HK-2 (cell line): Measurements from ENCODE around the gene TRNP1.
A peak's percentile ranks its signal among the peaks of the same experiment; 100 is the strongest.

ENCODE experiments used
- DNase-seq: peaks from one replicate; pipeline ENCODE4 v3.0.0-alpha.2; 2018; ENCODE audit not compliant: unreplicated experiment

Gene TRNP1

DNA sequence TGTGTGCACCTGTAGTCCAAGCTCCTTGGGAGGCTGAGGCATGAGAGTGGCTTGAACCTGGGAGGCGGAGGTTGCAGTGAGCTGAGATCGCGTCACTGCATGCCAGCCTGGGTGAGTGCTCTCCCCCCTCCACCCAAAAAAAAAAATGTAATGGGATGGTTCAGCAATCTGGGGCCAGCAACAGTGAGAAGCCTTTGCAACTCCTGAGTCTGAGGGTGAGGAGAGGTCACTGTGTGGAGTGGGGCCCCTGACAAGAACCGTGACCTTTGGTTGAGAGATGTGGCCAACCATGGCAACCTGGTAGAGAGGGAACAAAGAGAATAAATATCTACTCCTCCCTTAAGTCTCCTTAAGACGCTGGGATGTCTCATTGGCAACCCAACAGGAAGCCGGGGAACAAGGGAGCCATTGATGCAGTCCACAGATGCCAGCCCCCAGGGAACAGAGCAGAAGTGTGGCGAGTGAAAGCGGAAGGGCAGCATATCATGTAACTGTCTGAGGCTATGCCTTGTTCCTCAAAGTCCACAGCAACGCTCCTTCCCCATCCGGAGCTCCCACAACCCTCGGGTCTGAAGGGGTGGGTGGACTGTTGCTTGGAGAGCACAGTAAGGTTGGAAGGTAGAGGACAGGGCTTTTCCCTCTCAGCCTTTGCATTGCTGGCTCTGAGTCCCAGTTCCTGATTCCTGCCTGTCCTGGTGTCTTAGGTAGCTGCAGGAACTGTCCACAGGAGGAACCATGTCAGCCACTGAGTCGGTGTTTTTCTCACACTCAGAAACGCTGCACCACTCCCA is 8.3 kb downstream of the TRNP1 start:
- DNase-seq, result no peak

DNA sequence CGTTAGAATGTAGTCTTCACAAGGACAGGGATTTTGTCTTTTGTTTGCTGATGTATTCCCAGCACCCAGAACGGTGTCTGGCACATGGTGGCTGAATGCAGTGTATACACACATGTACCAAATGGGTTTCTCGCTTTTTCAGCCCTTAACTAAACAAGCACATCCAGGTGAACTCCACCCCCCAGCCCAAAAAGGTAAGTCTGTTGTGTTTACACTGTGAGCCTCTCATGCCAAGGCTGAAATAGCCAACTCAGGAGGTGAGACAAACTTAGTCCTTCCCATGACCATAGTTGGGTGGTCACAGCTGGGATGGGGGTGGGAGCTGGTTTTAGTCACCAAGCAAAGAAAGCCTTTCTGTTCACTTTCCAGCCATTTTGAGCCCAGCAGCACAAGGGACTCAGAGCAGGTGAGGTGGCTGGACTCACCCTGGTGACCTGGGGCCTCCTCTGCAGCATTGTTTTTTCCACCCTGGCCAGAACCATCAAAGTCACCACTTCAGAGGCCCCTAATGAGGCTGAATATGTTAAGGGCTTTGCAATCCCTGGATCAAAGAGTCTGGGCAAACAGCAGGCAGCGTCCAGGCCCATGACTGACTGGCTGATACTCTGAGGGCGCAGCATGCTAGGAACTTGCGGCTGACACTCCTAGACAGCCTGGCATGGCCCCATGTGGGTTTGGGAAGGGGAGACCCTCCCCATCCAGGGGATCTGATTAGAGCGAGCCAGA is 10.4 kb downstream of the TRNP1 start:
- no peak for DNase-seq

DNA sequence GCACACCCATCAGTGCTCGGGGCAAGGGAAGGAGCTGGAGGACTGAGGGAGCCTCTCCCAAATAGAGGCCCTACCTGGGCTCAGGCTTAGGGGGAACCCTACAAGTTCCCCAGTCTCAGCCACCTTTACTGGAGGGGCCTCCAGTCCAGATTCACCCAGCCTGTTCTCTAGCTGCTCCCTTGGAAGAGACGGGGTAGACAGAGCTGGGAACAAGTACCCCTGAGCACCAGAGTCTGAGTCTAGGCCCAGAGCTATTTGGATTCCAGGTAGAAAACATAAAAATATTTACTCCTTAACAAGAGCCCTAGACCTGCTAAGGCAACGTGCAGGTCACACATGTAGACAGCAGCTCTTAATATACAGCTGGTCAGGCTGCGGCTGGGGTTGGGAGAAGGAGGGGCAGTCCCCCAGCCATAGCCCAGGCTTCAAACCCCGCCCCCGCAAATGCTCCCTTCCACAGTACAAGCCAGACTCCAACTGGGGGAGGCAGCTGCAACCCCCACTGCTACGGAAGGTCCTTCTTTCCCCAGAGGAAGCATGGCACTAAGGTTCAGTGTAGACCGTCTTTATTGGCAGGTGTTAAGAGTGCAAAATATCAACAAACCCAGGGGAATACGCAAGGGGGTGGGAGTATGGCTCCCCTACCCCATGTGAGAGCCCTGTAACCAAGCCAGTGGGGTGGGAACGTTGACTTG is 11.1 kb downstream of the TRNP1 start:
- DNase-seq, result no peak

DNA sequence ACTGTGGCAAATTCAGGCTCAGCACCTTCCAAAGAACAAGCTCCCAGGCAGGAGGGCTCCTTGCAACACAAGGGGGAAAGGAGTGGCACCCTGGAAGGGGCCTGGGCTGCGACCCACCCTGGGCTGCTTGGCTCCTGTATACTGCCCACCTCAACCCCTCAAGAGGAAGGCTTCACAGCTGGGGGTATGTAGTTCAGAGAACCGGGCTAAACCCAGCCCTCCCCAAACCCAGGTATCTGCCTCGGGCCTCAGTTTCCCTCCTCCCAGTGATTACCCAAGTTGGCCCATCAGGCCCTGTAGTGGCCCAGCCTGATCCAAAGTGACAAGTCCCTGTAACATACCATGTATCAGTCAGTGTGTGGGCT is 11.7 kb downstream of the TRNP1 start:
- no peak for DNase-seq

DNA sequence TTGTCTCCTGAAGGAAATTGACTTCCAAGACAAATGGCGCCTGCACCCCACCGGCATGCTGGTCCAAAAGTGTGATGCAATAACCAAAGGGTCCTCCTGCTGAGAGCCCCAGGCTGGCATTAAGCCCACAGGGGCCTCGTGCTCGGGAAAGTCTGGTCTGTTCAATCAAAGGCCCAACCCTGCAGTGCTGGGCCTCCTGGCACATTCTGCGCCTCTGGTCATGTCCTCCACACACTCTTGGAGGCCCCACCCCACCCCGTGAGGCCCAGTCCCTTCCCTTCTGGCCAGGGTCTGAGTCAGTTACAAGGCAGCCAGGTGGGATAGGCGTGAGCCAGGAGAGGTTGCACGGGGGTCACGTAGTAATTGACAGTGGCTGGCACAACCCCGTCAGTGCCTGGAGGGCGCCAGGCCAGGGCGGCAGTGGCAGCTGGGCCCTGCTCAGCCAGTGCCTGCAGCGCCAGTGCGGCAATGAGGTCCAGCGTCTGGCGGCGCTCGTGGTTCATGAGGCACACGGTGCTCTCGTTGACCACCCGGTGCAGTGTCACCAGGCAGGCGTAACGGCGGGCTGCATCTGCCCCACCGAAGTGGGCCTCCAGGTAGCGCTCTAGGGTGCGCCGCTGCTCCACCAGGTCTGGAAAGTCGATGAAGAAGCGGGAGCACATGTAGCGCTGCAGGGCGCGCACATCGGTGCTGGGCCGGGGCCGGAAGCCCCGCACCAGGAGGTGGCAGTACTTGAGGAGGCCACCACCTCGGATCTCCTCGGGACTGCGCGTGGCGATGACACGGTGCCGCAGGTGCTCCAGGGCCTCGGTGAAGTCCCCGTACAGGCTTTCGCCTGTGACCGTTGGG is 12.4 kb downstream of the TRNP1 start:
- DNase-seq, result no peak

DNA sequence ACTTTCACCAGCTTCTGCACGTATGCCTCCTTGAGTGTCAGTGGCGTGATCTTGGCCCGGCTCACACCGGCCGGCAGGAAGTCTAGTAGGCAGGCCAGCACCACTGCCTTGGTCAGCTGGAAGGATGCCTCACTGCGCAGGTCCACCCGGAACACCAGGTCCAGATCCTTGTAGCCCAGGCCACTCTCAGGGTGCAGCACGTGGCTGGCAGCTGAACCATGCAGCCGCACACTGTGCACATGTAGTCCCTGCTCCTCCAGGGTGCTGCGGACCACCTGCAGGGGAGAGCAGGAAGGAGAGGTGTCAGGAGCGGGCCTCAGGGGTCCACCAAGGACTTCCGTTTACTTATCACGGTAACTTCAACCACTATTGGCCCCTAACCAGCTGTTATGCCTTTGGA is 13.2 kb downstream of the TRNP1 start:
- no peak for DNase-seq

DNA sequence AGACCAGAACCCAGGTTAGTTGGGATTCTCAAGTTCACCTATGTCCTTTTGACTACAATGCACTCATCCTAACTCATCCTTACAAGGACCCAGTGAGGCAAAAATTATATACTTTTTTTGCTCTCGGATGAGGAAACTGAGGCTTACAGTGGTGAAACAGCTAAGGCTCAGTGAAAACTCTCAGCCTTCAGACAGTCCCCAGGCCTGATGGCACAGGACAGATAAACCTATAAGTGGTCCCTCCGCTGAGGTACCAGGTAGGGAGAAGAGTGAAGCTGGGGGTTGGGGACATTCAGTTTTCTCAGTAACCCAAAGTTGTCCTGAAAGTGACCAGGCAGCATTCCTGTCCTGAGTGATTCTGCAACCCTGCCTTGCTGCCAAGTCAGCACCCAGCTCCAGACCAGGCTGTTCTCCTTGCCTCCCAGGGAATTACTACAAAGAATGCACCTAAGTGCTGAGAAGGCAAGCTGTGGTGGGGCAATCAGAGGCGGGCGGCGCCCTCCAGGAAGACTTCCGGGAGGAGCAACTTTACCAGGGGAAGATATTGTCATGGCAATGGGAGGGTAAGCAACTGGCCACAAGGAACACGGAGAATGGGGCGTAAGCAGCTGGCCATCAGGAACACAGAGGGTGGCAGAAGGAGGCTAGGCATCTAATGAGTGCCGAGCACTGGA is 14.6 kb downstream of the TRNP1 start:
- DNase-seq, result peak; percentile 8

DNA sequence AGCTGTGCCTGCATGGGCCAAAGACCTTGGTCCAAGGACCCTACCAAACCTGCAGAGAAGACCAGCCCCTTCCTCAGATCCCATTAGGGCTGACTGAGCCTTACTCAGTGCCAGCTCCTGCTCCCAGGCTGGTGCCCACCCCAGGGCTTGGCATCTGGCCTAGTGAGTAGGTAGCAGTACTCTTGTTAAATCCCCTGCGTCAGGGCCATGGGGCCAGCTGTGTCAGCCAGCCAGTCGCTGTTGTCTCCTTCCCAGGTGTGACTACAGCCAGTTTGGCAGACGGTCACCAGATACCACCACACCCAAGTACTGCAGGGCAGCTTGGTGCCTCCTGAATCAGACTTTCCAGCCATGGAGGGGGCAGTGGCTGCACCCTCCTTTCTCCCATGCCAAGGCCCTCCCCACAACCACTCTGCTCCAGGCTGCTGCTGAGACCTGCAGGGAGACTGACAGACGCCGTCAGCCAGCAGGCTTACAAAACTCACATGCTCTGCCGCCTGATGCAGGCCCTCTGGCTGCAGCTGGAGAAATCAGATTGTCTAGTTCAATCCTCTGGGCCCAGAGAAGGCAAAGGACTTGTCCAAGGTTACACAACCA is 16.2 kb downstream of the TRNP1 start:
- DNase-seq, result no peak

DNA sequence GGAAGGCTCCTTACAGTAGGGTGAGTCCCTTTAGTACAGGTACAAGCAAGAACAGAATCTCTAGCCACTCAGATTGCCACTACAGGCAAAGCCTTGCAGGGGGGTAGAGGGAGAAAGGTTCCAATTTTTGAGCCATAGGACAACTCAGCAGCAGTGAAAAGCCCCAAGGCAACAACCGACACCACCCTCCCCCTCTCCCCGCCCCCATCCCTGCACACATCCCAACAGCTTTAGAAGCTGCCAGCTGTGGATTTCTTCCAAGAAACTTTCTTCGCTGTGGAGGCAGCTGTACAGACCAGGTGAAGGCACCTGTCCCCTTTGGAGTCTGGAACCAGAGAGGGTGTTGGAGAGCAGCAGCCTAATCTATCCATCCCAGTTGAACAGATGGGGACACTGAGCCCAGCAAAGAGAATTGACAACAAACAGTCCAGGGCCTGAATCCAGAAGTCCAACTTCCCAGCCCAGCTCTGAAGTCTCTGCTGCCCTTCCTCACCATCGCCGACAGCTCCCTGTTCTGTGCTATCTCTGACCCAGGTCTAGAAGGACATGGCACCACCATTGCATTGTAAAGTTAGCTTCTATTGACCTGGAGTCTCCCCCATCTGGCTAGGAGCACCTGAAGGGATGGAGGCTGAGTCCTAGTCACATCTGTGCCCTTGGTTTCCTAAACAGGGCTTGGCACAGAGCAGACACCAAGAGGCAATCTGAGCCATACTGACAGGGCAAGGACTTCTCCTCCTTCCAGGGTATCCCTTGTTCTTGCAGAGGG is 16.9 kb downstream of the TRNP1 start:
- no peak for DNase-seq

DNA sequence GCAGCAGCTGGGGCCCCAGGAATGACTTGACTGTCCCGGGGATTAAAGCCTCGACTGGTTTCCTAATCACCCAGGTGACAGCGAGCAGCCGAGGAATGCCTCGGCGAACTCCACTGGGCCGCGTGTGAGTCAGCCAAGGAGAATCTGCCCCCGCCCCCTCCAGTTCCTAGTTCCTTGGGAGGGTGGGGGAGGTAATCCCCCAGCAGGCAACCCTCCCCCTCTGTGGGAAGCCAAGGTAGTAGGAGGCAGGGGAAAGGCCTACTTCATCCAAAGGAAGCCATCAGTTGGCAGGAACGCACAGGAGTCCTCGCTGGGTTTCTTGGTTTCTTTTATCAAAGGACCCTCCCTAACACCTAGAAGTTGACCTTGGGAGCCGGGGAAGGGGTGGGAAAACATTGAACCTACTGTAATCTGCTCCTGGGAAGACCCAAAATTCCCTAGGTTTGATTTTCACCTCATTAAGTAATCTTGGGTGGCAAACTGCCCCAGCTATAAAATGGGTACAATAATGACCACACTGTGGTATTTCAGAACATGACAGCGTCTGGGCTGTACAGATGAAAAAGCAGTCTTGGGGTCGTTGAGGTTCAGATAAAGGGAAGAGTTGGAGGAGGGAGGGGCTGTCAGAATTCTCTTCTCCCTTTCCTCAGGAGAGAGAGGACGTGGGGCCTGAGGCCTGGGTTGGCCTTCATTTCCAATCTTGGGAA is 17.7 kb downstream of the TRNP1 start:
- DNase-seq, result peak; percentile 92

DNA sequence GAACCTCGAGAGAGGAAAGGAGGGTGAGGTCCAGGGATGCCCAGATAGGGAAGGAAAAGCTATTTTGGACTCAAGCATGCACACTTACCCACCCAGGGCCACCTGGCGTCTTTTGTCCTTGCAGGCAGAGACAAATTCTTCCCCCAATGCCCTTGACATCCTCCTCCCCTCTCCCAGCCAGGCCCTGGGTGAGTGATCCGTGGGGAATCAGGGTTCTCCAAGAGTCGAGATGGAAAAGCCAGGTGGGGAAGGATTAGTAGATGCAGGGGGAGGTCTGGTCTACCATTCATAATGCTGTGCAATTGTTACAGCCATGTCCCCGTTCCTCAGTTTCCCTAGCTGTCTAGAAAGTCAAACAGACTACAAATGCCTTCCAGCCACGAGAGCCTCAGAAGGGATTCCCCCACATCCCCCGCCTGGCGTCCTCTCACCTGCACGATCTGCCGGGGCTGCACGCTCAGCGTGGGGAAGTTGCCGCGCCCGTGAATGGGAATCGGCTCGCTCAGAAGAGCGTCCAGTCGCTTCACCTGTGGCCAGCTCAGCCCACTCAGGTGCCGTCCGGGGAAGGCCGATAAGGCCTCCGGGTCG is 18.6 kb downstream of the TRNP1 start:
- DNase-seq, result no peak

DNA sequence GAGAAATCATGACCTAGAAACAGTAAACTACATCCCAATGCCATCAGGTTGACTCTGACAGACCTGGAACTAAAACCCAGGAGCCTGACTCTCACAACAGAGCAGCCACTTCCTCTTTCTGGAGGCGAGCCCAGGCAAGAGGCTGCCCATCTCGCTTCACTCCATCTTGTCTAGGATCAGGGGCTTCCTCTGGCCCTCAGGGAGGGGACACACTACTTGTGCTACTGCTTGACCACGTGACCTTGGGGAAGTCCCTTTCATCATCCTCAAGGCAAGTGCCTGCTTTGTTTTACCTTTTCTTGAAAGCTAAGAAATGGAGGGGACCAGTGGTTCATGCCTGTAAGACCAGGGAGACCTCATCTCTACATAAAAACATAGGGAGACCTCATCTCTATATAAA is 21.8 kb downstream of the TRNP1 start:
- DNase-seq, result no peak

DNA sequence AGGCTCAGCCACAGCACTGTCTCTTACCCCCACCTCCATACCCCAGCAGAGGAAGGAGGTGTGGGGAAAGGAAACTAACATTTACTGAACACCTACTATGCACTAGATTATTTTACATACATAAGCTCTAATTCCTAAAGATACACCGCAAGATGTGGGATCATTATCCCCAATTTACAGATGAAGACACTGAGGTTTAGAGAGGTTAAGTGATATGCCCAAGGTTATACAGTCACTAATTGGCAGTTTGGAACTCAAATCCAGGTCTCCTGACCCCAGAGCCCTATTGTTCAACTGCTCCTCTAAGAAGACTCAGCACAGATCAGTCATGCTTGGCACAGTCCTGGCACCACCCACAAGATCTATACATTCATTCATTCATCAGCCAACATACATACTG is 22.9 kb downstream of the TRNP1 start:
- no peak for DNase-seq

DNA sequence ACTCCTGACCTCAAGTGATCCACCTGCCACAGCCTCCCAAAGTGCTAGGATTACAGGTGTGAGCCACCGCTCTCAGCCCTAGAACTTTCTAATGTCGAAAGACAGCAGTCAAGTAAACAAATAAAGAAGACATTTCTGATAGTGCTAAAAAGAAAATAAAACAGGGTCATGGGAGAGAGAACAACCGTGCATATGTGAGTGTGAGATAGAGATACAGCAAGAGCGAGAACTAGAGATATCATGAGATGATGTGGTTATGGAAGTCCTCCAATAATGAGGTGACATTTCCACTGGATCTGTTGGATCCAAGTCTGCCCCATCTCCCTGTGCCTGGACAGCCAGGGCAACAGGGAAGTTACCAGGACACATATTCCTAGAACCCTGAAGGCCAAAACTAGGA is 23.7 kb downstream of the TRNP1 start:
- no peak for DNase-seq

DNA sequence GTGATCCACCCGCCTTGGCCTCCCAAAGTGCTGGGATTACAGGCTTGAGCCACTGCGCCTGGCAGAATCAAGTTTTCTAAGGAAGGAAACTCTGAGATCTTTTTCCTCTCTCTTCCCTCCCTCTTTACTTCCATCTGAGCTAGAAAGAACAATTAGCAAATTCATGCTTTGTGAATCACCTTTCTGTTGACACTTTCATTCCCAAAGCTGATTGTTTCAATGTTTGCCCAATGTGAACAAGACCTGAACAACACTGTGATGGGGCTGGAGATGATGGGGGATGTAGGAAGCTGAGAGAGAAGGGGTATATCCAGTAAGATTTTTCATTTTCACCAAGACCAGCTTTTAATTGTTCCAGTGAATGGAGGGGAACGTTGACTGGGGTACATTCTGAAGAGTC is 24.8 kb downstream of the TRNP1 start:
- DNase-seq, result no peak

DNA sequence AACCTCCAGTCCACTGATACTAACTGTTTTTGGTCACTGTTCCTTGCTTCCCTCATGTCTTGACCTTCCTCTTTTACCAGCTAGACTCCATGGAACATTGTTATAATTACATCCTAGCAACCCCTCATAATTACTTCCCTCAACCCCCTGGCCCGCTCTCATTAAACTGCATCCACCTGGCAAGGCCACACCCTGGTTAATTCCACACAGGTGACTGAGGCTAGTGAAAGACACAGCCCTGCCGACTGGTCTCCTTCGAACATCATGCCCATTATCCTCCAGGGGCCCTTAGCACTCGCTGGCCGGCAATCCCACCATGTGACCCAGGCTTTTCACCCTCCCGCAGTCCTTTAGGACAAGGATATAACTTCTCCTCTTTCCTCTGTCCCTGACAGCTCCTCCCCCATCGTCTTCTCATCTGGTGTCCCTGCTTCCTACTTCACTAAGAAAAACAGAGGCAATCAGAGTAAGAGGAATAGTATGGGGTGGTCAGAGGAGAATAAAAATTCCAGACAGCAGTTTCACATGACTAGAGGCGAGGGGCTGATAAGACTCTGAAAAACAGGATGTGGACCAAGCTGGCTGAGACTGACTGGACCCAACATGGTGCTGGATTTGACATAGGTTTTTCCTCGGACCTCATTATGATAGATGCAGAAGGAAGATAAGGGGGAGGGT is 28.0 kb downstream of the TRNP1 start:
- DNase-seq, result no peak

DNA sequence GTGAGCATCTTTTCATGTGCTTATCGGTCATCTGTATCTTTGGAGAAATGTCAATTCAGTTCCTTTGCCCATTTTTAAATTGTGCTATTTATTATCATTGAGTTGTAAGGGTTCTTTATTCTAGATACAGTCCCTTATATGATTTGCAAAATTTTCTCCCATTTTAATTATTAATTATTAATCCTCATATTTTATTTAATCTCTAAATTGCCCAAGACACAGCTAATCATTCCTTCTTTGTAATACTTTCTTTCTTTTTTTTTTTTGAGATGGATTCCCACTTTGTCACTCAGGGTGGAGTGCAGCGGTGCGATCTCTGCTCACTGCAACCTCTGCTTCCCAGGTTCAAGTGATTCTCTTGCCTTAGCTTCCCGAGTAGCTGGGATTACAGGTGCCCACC is 32.2 kb downstream of the TRNP1 start:
- DNase-seq, result no peak
